HepG2 (cell line): ENCODE measurements around the gene OR8B12. TPM values are rescaled to one million over a fixed set of nuclear protein-coding genes. Genes with fewer than 3 reads are reported as not detected.

Experiments used
- ATAC-seq: fragments of 200-7000 bp; cut with Tn5 transposase; 3 replicates; pipeline ENCODE4 v1.9.1; 2020; ENCODE audit warnings: mild to moderate bottlenecking, moderate library complexity
- BruUV-seq: library from RNA; stranded (reverse); fragments of 400-500 nt; replicated peaks from 2 replicates; lab custom pipeline; 2021; lab: Mats Ljungman, UMichigan
- CTCF ChIA-PET: fragments of 300-600 bp; formaldehyde crosslinking; extraction: SDS; loops from one replicate; lab custom pipeline; 2021; ENCODE audit warnings: low total read pairs, inconsistent platforms, low intra/inter-chr PET ratio; lab: Yijun Ruan, JAX
- POLR2A ChIA-PET: fragments of 350-600 bp; sonication (Branson Sonifier 250); formaldehyde crosslinking; loops from one replicate; lab custom pipeline; 2020; ENCODE audit warnings: antibody characterized with exemption, inconsistent platforms; lab: Yijun Ruan, JAX
- DNase-seq: peaks from one replicate; pipeline ENCODE4 v3.0.0-alpha.2; 2015; ENCODE audit warnings: low spot score
- FAIRE-seq: peaks from 3 replicates; lab custom pipeline; 2011; peaks lifted over from hg19 to GRCh38; lab: Jason Lieb, UNC
- H2AFZ ChIP-seq: one replicate; pipeline ENCODE4 v1.6.1; 2011; ENCODE audit warnings: low read length, inconsistent platforms
- H3K27ac ChIP-seq: fragments of 300-600 bp; 3 replicates; pipeline ENCODE4 v1.8.0; 2011; ENCODE audit warnings: mixed run types, mild to moderate bottlenecking, mixed read lengths, low read length, inconsistent platforms; ENCODE audit not compliant: insufficient read depth; ENCODE audit errors: extremely low read length
- H3K27me3 ChIP-seq, 2 experiments: fragments of 200-600 bp in 1 of 2; 2 replicates in 1 of 2; 3 replicates in 1 of 2; pipeline versions ENCODE4 v1.6.0 to v1.8.0; 2011; ENCODE audit warnings: low read length in 2 of 2, mild to moderate bottlenecking in 2 of 2, moderate library complexity in 2 of 2, inconsistent platforms in 1 of 2; ENCODE audit not compliant: insufficient read depth in 2 of 2, control insufficient read depth in 1 of 2
- H3K36me3 ChIP-seq, 2 experiments: fragments of 200-600 bp in 1 of 2; replicated peaks in 1 of 2; 2 replicates in 1 of 2; 3 replicates in 1 of 2; pipeline versions ENCODE4 v1.5.1 to v1.8.0; 2011; ENCODE audit warnings: low read length in 2 of 2, inconsistent platforms in 1 of 2; ENCODE audit not compliant: insufficient read depth in 2 of 2, control insufficient read depth in 1 of 2
- H3K4me1 ChIP-seq: 2 replicates; pipeline ENCODE4 v1.5.1; 2012; ENCODE audit warnings: low read length, inconsistent platforms; ENCODE audit not compliant: insufficient read depth
- H3K4me2 ChIP-seq: 2 replicates; pipeline ENCODE4 v1.6.0; 2011; ENCODE audit warnings: low read depth, low read length, inconsistent platforms
- H3K4me3 ChIP-seq, 3 experiments: fragments of 200-600 bp in 1 of 3; sonication (generic), shearing (Covaris generic) in 1 of 3; replicated peaks in 1 of 3; 2 replicates each; pipeline ENCODE4 v1.5.1; 2011 to 2016; ENCODE audit warnings: low read length in 3 of 3, inconsistent platforms in 2 of 3, low read depth in 2 of 3, mild to moderate bottlenecking in 2 of 3, control low read depth in 1 of 3, mixed read lengths in 1 of 3; ENCODE audit not compliant: insufficient read depth in 1 of 3
- H3K79me2 ChIP-seq: one replicate; pipeline ENCODE4 v1.6.1; 2011; ENCODE audit warnings: low read length, inconsistent platforms; ENCODE audit not compliant: insufficient read depth
- H3K9ac ChIP-seq: 2 replicates; pipeline ENCODE4 v1.6.0; 2011; ENCODE audit warnings: mild to moderate bottlenecking, low read depth, low read length, inconsistent platforms; ENCODE audit not compliant: insufficient read depth
- H3K9me3 ChIP-seq: 2 replicates; pipeline ENCODE4 v1.5.1; 2012; ENCODE audit warnings: mild to moderate bottlenecking, low read length
- H4K20me1 ChIP-seq: 2 replicates; pipeline ENCODE4 v1.6.0; 2011; ENCODE audit warnings: inconsistent platforms, mild to moderate bottlenecking, low read length, moderate library complexity; ENCODE audit not compliant: insufficient read depth
- DNMT3B ChIP-seq: conservative IDR thresholded peaks from 2 replicates; pipeline ENCODE4 v1.6.1; 2016; ENCODE audit warnings: missing biosample characterization, control low read depth
- EHMT2 ChIP-seq: fragments of 200-600 bp; sonication (generic); IDR thresholded peaks from 2 replicates; pipeline ENCODE4 v1.7.0; 2017; ENCODE audit warnings: antibody characterized with exemption, low read depth, low read length, borderline replicate concordance
- ERF ChIP-seq: IDR thresholded peaks from 2 replicates; pipeline ENCODE4 v1.6.1; 2018; ENCODE audit warnings: missing biosample characterization, missing genetic modification reagents
- HNF1A ChIP-seq, 2 experiments: sonication (generic) in 1 of 2; formaldehyde crosslinking in 1 of 2; IDR thresholded peaks; 2 replicates each; pipeline versions ENCODE4 v1.4.0 to v1.6.1; 2016 to 2020; ENCODE audit warnings: borderline replicate concordance in 1 of 2, low read depth in 1 of 2, mild to moderate bottlenecking in 1 of 2, missing genetic modification reagents in 1 of 2
- HNRNPH1 ChIP-seq: fragments of 200-400 bp; formaldehyde crosslinking; optimal IDR thresholded peaks from 2 replicates; pipeline ENCODE3; 2017; ENCODE audit warnings: mild to moderate bottlenecking, low read depth, low read length
- HOXA9 ChIP-seq: sonication (generic); formaldehyde crosslinking; IDR thresholded peaks from 2 replicates; pipeline ENCODE4 v1.8.1; 2022; ENCODE audit warnings: missing genetic modification reagents, mild to moderate bottlenecking, moderate library complexity, borderline replicate concordance
- MNT ChIP-seq: fragments of 450-650 bp; IDR thresholded peaks from 2 replicates; pipeline ENCODE4 v1.6.1; 2016
- SALL1 ChIP-seq: sonication (generic); formaldehyde crosslinking; IDR thresholded peaks from 2 replicates; pipeline ENCODE4 v1.8.0; 2022; ENCODE audit warnings: mild to moderate bottlenecking, missing genetic modification reagents
- SKI ChIP-seq: fragments of 450-650 bp; IDR thresholded peaks from one replicate; pipeline ENCODE4 v1.6.1; 2018; ENCODE audit warnings: mild to moderate bottlenecking; ENCODE audit not compliant: partially characterized antibody
- SNAI1 ChIP-seq: sonication (generic); formaldehyde crosslinking; IDR thresholded peaks from 2 replicates; pipeline ENCODE4 v1.5.0; 2020; ENCODE audit warnings: mild to moderate bottlenecking, missing genetic modification reagents, borderline replicate concordance
- SNRNP70 ChIP-seq: fragments of 200-400 bp; formaldehyde crosslinking; IDR thresholded peaks from 2 replicates; pipeline ENCODE4 v1.6.1; 2017; ENCODE audit warnings: mild to moderate bottlenecking, low read depth, low read length, moderate library complexity
- SRSF4 ChIP-seq: fragments of 200-400 bp; formaldehyde crosslinking; IDR thresholded peaks from one replicate; pipeline ENCODE4 v1.6.1; 2018; ENCODE audit warnings: mild to moderate bottlenecking, low read depth, low read length, moderate library complexity; ENCODE audit not compliant: poor library complexity, severe bottlenecking
- WGBS: methylation state at CpG from one replicate; pipeline ENCODE4 v1.1.6; 2017; ENCODE audit warnings: low lambda C conversion rate; 5-methylcytosine and 5-hydroxymethylcytosine counted together
- in situ Hi-C: cut with HindIII; loops from 2 replicates; pipeline ENCODE4 v1.10.0; 2017; ENCODE audit warnings: low pct_unique_long_range_greater_than_20kb; ENCODE audit not compliant: extremely low pct_ligation_motif_present
- intact Hi-C: fragments of 100-400 bp; cut with micrococcal nuclease; formaldehyde crosslinking; loops from one replicate; pipeline ENCODE4 v1.10.0; 2022; ENCODE audit not compliant: unreplicated experiment
- polyA plus RNA-seq, 8 experiments: library from polyadenylated mRNA; depleted of rRNA in 3 of 8; stranded (reverse) in 7 of 8; unstranded in 1 of 8; fragments of >200 nt; fragmentation: Illumina TruSeq in 4 of 8; extraction: Trizol in 4 of 8; gene quantifications; 2 replicates each; pipeline versions ENCODE4 v1.2.1 to v1.2.3, GENCODE V29; 2011 to 2016; ENCODE audit warnings: low read depth in 4 of 8, missing spikeins in 1 of 8, mixed read lengths in 1 of 8; ENCODE audit not compliant: insufficient read depth in 1 of 8
- total RNA-seq, 5 experiments: library from RNA; depleted of rRNA; stranded (reverse); fragments of >200 nt; fragmentation: Illumina TruSeq; extraction: Trizol; gene quantifications; 2 replicates each; pipeline ENCODE4 v1.2.3, GENCODE V29; 2016; ENCODE audit warnings: low read depth in 1 of 5

Gene OR8B12
- total and polyA plus RNA-seq, 2 of the 13 experiments (the other 11 are each of a cell fraction or from before 2014, with no cell fraction given): not detected

- Histone ChIP-seq H3K4me3 (no peak overlapping the region), H2AFZ (no peak overlapping the region), H3K9ac (no peak overlapping the region), H3K79me2 (no peaks in the 10 kb centered on the region), H3K36me3 (no peaks in the 10 kb centered on the region), H3K27ac (no peak overlapping the region), H3K4me1 (no peaks in the 10 kb centered on the region), H4K20me1 (no peaks in the 10 kb centered on the region), H3K27me3 (no peaks in the 10 kb centered on the region), H3K4me2 (no peak overlapping the region), H3K9me3 (no peaks in the 10 kb centered on the region)
- ATAC-seq (no peak), FAIRE-seq (no peak), DNase-seq (no peak)
- BruUV-seq: no TSS peak
- TF ChIP-seq MNT (no peak), HOXA9 (CRISPR knock-in tag) (no peak), SNAI1 (CRISPR knock-in tag) (no peak), SNRNP70 (no peak), DNMT3B (CRISPR knock-in tag) (no peak), HNRNPH1 (no peak), EHMT2 (no peak), SRSF4 (no peak), HNF1A (IDR thresholded peaks at IDR 0.05; ENCODE audit: low read depth) (no peak), HNF1A (CRISPR knock-in tag; IDR thresholded peaks at IDR 0.05; ENCODE audit: borderline replicate concordance) (no peak), SKI (no peak), ERF (CRISPR knock-in tag) (no peak), SALL1 (CRISPR knock-in tag) (no peak)
- POLR2A ChIA-PET: no interaction called here
- in situ Hi-C loops (no loop called here), intact Hi-C loops (no loop called here)
- no CpG with 5 or more reads among the region's 4 CpGs for WGBS
- CTCF ChIA-PET: no interaction called here
Measured at GRCh38 chr11:124510279-124510678, 33.2 kb downstream of the OR8B12 start.
